Activated T-cell treated with anti-CD3 and anti-CD28 coated beads for 24 hours (primary cell): ENCODE measurements around the gene GABRA5.

Experiments used
- DNase-seq: peaks from one replicate; pipeline ENCODE4 v3.0.0-alpha.2; 2020; ENCODE audit warnings: low read depth

Gene GABRA5

GRCh38 chr15:26928051-26928450 is 61.2 kb downstream of the GABRA5 start:
- no peak for DNase-seq

GRCh38 chr15:26929588-26929987 is 62.7 kb downstream of the GABRA5 start:
- no peak for DNase-seq

- DNase-seq: no peak
Measured at GRCh38 chr15:26934848-26935247, 68.0 kb downstream of the GABRA5 start.

GRCh38 chr15:26935322-26935721 is 68.5 kb downstream of the GABRA5 start:
- no peak for DNase-seq

- no peak for DNase-seq
Measured at GRCh38 chr15:26936502-26936901, 69.6 kb downstream of the GABRA5 start.

GRCh38 chr15:26937134-26937533 is 70.3 kb downstream of the GABRA5 start:
- DNase-seq: no peak

- DNase-seq: no peak
Measured at GRCh38 chr15:26939398-26939797, 72.5 kb downstream of the GABRA5 start.

- DNase-seq: no peak
Measured at GRCh38 chr15:26941489-26941888, 74.6 kb downstream of the GABRA5 start.

GRCh38 chr15:26943866-26944265 is 77.0 kb downstream of the GABRA5 start:
- DNase-seq: no peak

GRCh38 chr15:26945046-26945445 is 78.2 kb downstream of the GABRA5 start:
- no peak for DNase-seq

GRCh38 chr15:26950001-26950400 is 83.1 kb downstream of the GABRA5 start:
- no peak for DNase-seq

- DNase-seq: no peak
Measured at GRCh38 chr15:26954403-26954802, 87.5 kb downstream of the GABRA5 start.

- no peak for DNase-seq
Measured at GRCh38 chr15:26967719-26968269, 100.9 kb downstream of the GABRA5 start.

- DNase-seq: no peak
Measured at GRCh38 chr15:26968806-26969205, 101.9 kb downstream of the GABRA5 start.

- DNase-seq: no peak
Measured at GRCh38 chr15:26970712-26971210, 103.9 kb downstream of the GABRA5 start, which contains the start of gene GABRG3. TSS of gene GABRG3 (plus strand) at chr15:26971181.

- no peak for DNase-seq
Measured at GRCh38 chr15:26971271-26972018, 104.6 kb downstream of the GABRA5 start.

GRCh38 chr15:26972636-26973035 is 105.8 kb downstream of the GABRA5 start:
- no peak for DNase-seq

- DNase-seq: no peak
Measured at GRCh38 chr15:26974120-26974780, 107.4 kb downstream of the GABRA5 start.

GRCh38 chr15:26981492-26981891 is 114.6 kb downstream of the GABRA5 start:
- no peak for DNase-seq

- no peak for DNase-seq
Measured at GRCh38 chr15:26983822-26984221, 117.0 kb downstream of the GABRA5 start.

GRCh38 chr15:26985050-26985449 is 118.2 kb downstream of the GABRA5 start:
- DNase-seq: no peak

GRCh38 chr15:26996250-26996649 is 129.4 kb downstream of the GABRA5 start:
- no peak for DNase-seq
